Measurements from ENCODE around the gene CCNF.

GRCh38 chr16:2472488-2472864, 43.2 kb downstream of the CCNF start:
- TF ChIP-seq POLR2A (IDR thresholded peaks at IDR 0.05) = no peak
- TF ChIP-seq, protein P1, sequence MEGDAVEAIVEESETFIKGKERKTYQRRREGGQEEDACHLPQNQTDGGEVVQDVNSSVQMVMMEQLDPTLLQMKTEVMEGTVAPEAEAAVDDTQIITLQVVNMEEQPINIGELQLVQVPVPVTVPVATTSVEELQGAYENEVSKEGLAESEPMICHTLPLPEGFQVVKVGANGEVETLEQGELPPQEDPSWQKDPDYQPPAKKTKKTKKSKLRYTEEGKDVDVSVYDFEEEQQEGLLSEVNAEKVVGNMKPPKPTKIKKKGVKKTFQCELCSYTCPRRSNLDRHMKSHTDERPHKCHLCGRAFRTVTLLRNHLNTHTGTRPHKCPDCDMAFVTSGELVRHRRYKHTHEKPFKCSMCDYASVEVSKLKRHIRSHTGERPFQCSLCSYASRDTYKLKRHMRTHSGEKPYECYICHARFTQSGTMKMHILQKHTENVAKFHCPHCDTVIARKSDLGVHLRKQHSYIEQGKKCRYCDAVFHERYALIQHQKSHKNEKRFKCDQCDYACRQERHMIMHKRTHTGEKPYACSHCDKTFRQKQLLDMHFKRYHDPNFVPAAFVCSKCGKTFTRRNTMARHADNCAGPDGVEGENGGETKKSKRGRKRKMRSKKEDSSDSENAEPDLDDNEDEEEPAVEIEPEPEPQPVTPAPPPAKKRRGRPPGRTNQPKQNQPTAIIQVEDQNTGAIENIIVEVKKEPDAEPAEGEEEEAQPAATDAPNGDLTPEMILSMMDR (IDR thresholded peaks at IDR 0.05) = no peak

Measured in thyroid gland (tissue), 4 donors.